Measurements from ENCODE around the gene DUOX2. TPM values are rescaled to one million over a fixed set of nuclear protein-coding genes. Genes with fewer than 3 reads are reported as not detected.
A peak's percentile ranks its signal among the peaks of the same experiment; 100 is the strongest.
"Not testable (repeated sequence)": the region's sequence is repeated elsewhere in the genome, so short reads cannot be mapped to it uniquely, and the experiment has no call there.

Gene DUOX2
- total RNA-seq, 1 experiment from 2014 or later: not detected

DNA sequence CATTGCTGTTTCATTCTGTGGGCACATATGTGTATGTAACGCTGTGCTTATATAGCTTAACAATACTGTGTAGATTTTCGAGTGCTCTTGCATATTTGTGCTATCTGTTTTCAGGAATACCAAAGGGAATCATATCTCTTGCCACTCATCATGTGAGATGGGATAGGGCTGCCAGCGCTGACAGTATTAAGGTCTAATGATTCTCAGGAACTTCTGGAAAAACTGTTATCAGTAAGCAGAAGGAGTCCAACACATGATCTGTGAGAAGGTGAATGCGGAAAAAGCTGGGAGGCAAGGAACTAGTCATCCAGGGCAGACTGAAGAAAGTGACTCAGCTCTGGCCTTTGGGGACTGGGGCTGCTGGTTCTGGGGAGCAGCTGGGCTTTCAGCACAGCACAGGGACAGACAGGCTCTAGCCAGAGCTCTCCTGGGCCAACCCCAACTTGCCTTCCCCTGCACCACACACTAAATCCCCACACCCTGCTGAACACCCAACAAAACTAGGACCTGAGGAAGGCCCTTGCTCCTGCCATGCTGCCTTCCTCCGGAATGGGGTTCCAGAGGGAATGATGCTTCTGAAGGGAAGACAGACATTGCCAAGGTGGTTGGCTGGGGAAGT lies 34.2 kb downstream of the DUOX2 start:
- H3K4me1 ChIP-seq (replicated peaks; ENCODE audit: insufficient read depth); H3K9me2 ChIP-seq (ENCODE audit: insufficient read depth); intact Hi-C loops (cut with micrococcal nuclease; ENCODE audit: unreplicated experiment); H3K9me3 ChIP-seq (ENCODE audit: insufficient read depth, low read depth); H3K27me3 ChIP-seq (ENCODE audit: insufficient read depth, low read depth); H3K79me2 ChIP-seq (ENCODE audit: low read depth); H2AFZ ChIP-seq; H3F3A ChIP-seq (ENCODE audit: insufficient read depth, low read depth); H3K4me2 ChIP-seq; H3K4me3 ChIP-seq; H3K36me3 ChIP-seq (ENCODE audit: low read depth); H3K27ac ChIP-seq; H4K20me1 ChIP-seq (ENCODE audit: insufficient read depth): not testable (repeated sequence)
- DNase-seq: peak in 1 of 2 experiments; percentile 18
- TSS peak; percentile 16 for BruUV-seq (replicated peaks)
- CTCF ChIA-PET: interaction anchor here (0.6 kb wide), 1 partner anchor 19 kb away, joined by 6 read pairs; no protein-coding TSS in a partner anchor
- POLR2A ChIA-PET (ENCODE audit: unreplicated experiment): interaction anchor here (0.6 kb wide), 1 partner anchor 121 kb away, joined by 3 read pairs; no protein-coding TSS in a partner anchor

DNA sequence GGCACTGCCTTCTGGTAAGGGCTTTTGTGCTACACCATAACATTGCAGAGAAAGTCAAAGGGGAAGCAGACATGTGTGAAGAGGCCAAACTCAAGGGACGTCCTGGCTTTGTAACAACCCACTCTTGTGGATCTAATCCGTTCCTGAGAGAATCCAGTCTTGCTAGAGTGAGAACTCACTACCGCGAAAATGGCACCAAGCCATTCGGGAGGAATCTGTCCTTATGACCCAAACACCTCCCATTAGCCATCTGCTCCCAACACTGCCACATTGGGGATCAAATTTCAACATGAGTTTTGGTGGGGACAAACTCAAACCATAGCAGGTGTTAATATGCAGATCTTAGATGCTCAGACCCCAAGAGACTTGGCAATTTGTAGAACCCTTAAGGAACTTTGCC lies 34.8 kb downstream of the DUOX2 start:
- H3K4me3 ChIP-seq; H3K36me3 ChIP-seq (ENCODE audit: low read depth); H3K9me3 ChIP-seq (ENCODE audit: insufficient read depth, low read depth); BruUV-seq (replicated peaks); H3K4me2 ChIP-seq; H3K27ac ChIP-seq; H3K9me2 ChIP-seq (ENCODE audit: insufficient read depth); H3F3A ChIP-seq (ENCODE audit: insufficient read depth, low read depth); H3K79me2 ChIP-seq (ENCODE audit: low read depth); H3K27me3 ChIP-seq (ENCODE audit: insufficient read depth, low read depth); H3K4me1 ChIP-seq (replicated peaks; ENCODE audit: insufficient read depth); H2AFZ ChIP-seq; H4K20me1 ChIP-seq (ENCODE audit: insufficient read depth); intact Hi-C loops (cut with micrococcal nuclease; ENCODE audit: unreplicated experiment): not testable (repeated sequence)
- ChIA-PET POLR2A (ENCODE audit: unreplicated experiment) (interaction anchor here (0.6 kb wide), 1 partner anchor 122 kb away, joined by 3 read pairs; no protein-coding TSS in a partner anchor), CTCF (interaction anchor here (0.6 kb wide), 1 partner anchor 19 kb away, joined by 6 read pairs; no protein-coding TSS in a partner anchor)
- DNase-seq: peak in 1 of 2 experiments; percentile 6

DNA sequence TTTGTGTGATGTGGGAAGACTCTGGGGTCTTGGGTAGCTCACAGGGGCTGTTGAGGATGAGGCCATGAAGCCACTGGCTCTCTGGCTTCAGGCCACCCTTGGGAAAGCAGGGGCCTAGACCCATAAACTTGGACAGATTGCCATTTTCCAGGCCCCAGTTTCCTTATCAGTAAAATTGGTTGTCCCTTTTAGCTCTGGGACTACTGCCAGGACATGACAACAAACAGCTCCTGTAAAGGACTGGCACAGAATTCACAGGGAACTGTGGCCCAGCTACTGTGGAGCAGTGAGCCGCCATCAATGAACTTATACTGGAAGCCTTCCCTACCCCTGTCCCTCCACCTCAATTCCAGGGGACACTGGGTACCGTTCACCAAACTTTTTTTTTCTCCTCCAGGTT lies 36.6 kb downstream of the DUOX2 start:
- POLR2A ChIA-PET (ENCODE audit: unreplicated experiment); H2AFZ ChIP-seq; H3K4me3 ChIP-seq; H3K9me2 ChIP-seq (ENCODE audit: insufficient read depth); H3K79me2 ChIP-seq (ENCODE audit: low read depth); H3K4me2 ChIP-seq; H3F3A ChIP-seq (ENCODE audit: insufficient read depth, low read depth); H3K27ac ChIP-seq; H4K20me1 ChIP-seq (ENCODE audit: insufficient read depth); H3K4me1 ChIP-seq (replicated peaks; ENCODE audit: insufficient read depth); CTCF ChIA-PET; H3K9me3 ChIP-seq (ENCODE audit: insufficient read depth, low read depth); DNase-seq; intact Hi-C loops (cut with micrococcal nuclease; ENCODE audit: unreplicated experiment); BruUV-seq (replicated peaks); H3K27me3 ChIP-seq (ENCODE audit: insufficient read depth, low read depth); H3K36me3 ChIP-seq (ENCODE audit: low read depth): not testable (repeated sequence)

DNA sequence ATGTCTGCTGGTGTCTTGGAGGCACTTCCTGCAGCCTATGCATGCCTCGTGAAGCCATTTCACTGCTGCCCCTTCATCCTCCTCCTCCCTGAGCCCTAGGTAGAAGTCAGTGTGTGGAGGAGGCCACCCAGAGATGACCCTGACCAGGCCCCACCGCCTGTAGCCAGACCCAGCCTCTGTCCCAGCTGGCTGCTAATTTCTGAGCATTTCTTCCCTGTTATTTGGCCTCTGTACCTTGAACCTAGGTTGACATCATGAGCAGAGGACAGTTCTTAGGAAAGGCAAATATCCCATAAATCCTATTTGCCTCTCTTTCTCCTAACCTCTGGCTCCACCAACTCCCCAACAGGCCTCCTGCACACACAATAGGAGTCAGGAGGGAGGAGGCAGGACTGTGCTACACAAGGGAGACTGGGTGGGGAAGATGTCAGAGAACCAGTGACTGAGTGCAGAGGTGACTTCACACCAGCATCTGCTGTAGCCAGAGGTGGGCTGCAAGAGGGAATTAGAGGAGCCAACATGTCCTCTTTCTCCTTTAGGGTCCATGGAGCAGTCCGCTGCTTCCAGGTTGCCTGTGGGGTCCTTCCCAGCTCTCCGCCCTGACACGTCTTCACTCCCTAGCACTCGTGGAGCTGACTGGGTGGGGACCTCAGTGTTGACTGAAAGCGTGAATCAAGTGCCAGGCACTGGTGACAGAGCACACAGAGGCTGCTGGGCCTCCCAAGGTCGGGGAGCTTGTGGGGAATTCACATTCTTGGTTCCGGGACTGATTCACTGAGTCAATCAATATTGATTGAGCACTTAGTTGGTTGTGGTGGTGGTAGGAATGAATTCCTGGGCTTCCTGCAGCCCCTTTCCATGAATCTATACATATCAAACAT lies 38.3 kb downstream of the DUOX2 start:
- H3K27me3 ChIP-seq (ENCODE audit: insufficient read depth, low read depth); H3K4me1 ChIP-seq (replicated peaks; ENCODE audit: insufficient read depth); BruUV-seq (replicated peaks); H3K79me2 ChIP-seq (ENCODE audit: low read depth); CTCF ChIA-PET; H3K9me3 ChIP-seq (ENCODE audit: insufficient read depth, low read depth); H3K4me2 ChIP-seq; H3K36me3 ChIP-seq (ENCODE audit: low read depth); POLR2A ChIA-PET (ENCODE audit: unreplicated experiment); H2AFZ ChIP-seq; H3K9me2 ChIP-seq (ENCODE audit: insufficient read depth); DNase-seq; H3K4me3 ChIP-seq; intact Hi-C loops (cut with micrococcal nuclease; ENCODE audit: unreplicated experiment); H3F3A ChIP-seq (ENCODE audit: insufficient read depth, low read depth); H3K27ac ChIP-seq; H4K20me1 ChIP-seq (ENCODE audit: insufficient read depth): not testable (repeated sequence)

DNA sequence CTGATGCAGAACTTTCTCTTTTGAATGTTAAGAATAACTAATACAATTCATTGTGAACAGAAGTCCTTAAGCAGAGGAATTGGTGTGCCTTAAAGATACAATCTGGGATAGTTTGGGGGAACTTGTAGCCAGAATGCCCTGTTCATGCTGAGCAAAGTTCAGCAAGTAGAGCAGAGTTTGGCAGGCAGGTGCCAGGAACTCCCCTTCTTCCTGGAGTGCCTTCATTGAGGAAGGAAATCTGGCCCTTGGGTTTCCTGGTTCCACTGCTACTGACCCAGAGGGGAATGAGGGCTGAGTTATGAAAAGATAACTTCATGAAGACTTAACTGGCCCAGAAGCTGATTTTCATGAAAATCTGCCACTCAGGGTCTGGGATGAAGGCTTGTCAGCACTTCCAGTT lies 40.4 kb downstream of the DUOX2 start:
- H4K20me1 ChIP-seq (ENCODE audit: insufficient read depth); H2AFZ ChIP-seq; POLR2A ChIA-PET (ENCODE audit: unreplicated experiment); H3K9me2 ChIP-seq (ENCODE audit: insufficient read depth); intact Hi-C loops (cut with micrococcal nuclease; ENCODE audit: unreplicated experiment); H3F3A ChIP-seq (ENCODE audit: insufficient read depth, low read depth); H3K9me3 ChIP-seq (ENCODE audit: insufficient read depth, low read depth); H3K4me2 ChIP-seq; H3K36me3 ChIP-seq (ENCODE audit: low read depth); BruUV-seq (replicated peaks); H3K4me1 ChIP-seq (replicated peaks; ENCODE audit: insufficient read depth); H3K27ac ChIP-seq; DNase-seq; CTCF ChIA-PET; H3K27me3 ChIP-seq (ENCODE audit: insufficient read depth, low read depth); H3K4me3 ChIP-seq; H3K79me2 ChIP-seq (ENCODE audit: low read depth): not testable (repeated sequence)

DNA sequence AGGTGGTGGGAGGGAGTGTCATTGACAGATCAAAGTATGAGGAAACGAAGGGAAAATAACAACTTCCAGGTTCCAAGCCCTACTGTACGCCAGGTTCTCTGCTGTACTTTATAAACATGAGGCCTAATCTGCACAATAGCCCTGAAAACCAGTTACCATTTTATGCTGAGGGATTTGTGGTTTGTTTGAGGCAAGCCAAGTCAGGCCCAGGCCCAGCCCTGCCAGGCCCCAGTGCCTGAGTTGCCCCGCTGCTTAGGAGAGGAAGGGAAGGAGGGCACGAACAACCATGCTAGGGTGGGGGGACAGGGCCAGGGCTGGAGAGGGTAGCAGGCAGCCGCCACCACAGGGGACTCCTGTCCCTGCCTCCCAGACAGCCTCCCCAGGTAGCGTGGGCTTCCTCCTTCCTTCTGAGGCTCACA lies 44.0 kb downstream of the DUOX2 start:
- H3K4me1 ChIP-seq (replicated peaks; ENCODE audit: insufficient read depth); H3F3A ChIP-seq (ENCODE audit: insufficient read depth, low read depth); H4K20me1 ChIP-seq (ENCODE audit: insufficient read depth); H3K4me3 ChIP-seq; H3K36me3 ChIP-seq (ENCODE audit: low read depth); CTCF ChIA-PET; BruUV-seq (replicated peaks); H2AFZ ChIP-seq; H3K79me2 ChIP-seq (ENCODE audit: low read depth); H3K9me3 ChIP-seq (ENCODE audit: insufficient read depth, low read depth); H3K27ac ChIP-seq; H3K27me3 ChIP-seq (ENCODE audit: insufficient read depth, low read depth); DNase-seq; H3K9me2 ChIP-seq (ENCODE audit: insufficient read depth); intact Hi-C loops (cut with micrococcal nuclease; ENCODE audit: unreplicated experiment); POLR2A ChIA-PET (ENCODE audit: unreplicated experiment); H3K4me2 ChIP-seq: not testable (repeated sequence)
